Activated CD4-positive, alpha-beta T cell treated with anti-CD3 and anti-CD28 coated beads for 4 hours (primary cell): ENCODE results near the gene LRRK1.
"Not testable (repeated sequence)": the region's sequence is repeated elsewhere in the genome, so short reads cannot be mapped to it uniquely, and the experiment has no call there.

Source experiments
- DNase-seq, 2 donors: peaks; one replicate each; pipeline ENCODE4 v3.0.0-alpha.2; 2020

The LRRK1 gene

DNA sequence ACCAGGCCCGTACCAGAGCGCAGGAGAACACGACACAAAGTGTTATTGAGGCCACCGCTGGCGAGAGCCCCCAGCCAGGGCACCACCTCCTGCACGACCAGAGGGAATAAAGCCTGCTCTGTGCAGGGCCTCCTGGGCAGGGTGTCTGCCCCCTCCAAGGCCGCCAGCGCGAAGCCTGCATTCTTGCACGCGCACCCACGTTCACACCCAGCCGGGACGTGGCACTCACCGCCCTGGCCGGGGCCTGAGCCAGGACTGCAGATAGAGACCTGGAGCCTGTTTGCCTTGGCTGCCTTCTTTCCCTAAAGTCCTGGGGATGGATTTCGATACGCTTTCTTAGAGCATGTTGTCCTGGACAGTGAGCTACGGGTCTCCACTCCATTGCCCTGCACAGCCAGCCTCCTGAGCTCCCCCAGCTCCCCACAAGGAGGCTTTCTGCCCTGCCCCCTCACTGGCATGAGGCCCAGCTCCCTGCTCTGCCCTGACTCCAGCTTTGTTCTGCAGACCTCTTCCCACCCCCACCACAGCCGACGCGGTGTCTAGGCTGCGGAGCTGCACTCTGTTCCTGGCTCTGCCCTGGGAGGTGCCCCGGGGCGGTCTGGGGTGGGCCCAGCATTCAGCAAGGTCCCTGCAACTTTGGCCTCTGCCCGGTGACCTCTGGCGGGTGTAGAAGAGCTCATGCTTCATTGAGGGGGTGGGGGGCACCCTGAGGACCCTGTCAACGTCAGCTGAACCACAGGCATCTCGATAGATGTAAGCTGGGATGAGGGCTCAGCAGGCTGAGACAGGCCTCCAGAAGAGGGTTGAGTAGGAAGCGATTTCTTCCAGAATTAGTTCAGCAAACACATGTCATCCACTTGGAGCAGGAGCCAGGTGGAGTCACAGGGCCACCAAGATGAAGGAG is 145.0 kb downstream of the LRRK1 start:
- no peak for DNase-seq

GRCh38 chr15:101064795-101065569 is 145.8 kb downstream of the LRRK1 start:
- no peak for DNase-seq

DNA sequence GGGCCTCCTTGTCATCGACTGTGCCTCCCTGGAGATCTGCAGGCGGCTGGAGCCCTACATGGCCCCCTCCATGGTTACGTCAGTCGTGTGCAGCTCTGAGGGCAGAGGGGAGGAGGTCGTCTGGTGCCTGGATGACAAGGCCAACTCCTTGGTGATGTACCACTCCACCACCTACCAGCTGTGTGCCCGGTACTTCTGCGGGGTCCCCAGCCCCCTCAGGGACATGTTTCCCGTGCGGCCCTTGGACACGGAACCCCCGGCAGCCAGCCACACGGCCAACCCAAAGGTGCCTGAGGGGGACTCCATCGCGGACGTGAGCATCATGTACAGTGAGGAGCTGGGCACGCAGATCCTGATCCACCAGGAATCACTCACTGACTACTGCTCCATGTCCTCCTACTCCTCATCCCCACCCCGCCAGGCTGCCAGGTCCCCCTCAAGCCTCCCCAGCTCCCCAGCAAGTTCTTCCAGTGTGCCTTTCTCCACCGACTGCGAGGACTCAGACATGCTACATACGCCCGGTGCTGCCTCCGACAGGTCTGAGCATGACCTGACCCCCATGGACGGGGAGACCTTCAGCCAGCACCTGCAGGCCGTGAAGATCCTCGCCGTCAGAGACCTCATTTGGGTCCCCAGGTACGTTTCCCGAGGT is 146.5 kb downstream of the LRRK1 start:
- no peak for DNase-seq

- no peak for DNase-seq
These were observed 147.6 kb downstream of the LRRK1 start for GRCh38 chr15:101066501-101067408.

DNA sequence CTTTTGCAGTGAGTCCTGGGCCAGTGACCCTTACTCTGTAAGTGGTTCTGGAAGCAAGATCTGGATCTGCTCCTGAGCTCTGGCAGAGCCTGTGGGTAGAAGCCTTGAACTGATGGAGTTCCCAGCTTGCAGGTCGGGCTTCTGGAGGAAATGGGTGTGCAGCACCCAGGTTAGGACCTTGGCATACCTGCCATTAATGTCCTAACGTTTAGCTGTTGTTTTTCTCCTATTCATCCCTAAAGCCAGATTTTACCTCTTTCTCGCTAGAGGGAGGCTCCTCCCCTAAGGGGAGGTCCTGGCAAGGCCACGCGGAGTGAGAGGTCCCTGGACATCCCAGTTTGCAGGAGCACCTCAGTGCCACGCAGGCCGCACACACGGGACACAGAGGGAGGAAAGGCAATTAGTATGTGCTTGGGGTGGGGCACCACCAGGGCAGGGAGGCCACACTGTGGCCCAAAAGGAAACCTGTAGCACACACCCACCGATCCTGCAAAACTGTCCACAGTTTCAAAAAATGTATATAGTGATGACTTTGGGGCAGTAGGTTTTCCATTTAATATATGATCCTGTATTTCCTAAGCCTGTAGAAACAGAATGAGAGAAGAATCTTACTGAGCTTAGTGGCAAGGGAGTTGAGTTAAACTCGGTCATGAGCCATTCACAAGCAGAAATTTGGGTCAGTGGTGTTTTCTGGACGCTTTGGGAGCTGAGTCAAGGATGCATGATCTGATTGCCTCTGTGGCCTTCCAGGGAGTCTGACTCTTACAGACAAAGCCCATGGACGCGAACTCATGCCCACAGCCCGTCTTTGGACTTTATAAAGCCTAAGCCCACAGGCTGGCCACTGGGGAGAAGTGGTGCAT is 148.7 kb downstream of the LRRK1 start:
- DNase-seq = no peak

DNA sequence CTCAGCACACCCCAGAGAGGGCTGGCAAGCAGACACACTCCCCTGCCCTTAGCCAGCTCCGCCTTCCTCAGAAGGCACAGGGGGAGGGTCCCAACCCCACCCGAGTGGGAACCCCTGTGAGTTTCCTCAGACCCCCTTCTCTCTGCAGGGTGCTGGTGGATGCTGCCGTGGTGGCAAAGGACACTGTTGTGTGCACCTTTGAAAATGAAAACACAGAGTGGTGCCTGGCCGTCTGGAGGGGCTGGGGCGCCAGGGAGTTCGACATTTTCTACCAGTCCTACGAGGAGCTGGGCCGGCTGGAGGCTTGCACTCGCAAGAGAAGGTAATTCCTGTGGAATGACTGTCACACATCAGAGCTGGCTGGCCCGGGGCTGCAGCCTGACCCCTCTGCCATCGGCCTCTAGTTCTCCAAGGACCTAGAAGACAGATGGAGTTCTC is 149.4 kb downstream of the LRRK1 start:
- no peak for DNase-seq

- no peak for DNase-seq
These were observed 149.9 kb downstream of the LRRK1 start for GRCh38 chr15:101068961-101069653.

DNA sequence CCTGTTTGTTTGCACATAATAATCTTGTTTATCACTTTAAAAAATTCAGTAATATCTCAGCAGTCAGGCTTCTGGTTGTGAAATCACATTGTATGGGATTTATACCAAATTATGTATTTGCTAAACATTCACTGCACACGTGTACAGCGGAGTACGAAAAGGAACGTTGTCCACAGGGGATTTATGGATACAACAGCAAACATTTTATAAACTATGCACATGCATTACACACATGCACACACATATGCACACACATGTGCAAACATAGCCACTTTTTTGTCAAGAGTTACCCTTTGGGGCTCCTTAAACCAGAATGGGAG is 150.5 kb downstream of the LRRK1 start:
- no peak for DNase-seq

DNA sequence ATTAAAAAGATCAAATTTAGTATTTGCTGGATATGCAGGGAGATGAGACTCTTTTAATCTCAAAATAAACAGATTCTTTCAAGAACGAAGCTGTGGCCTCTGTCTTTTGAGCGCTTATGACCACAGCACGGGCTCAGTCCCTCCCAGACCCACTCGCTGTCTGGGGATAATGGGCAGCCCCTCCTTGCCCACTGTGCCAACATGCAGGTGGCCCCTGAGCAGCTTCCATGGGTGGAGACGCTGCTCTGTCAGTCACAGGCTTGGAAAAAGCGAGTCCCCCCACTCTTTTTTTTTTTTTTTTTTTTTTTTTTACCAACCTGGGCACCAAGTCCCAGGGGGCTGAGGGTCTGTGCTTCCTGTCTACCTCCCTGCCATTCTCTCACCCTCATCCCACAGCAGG is 150.9 kb downstream of the LRRK1 start:
- no peak for DNase-seq

GRCh38 chr15:101070502-101071273 is 151.5 kb downstream of the LRRK1 start:
- no peak for DNase-seq

- DNase-seq = no peak
These were observed 152.5 kb downstream of the LRRK1 start for GRCh38 chr15:101071651-101072050.

GRCh38 chr15:101072235-101072634 is 153.1 kb downstream of the LRRK1 start:
- DNase-seq = not testable (repeated sequence)

GRCh38 chr15:101077806-101078668 is 158.9 kb downstream of the LRRK1 start:
- not testable (repeated sequence) for DNase-seq

DNA sequence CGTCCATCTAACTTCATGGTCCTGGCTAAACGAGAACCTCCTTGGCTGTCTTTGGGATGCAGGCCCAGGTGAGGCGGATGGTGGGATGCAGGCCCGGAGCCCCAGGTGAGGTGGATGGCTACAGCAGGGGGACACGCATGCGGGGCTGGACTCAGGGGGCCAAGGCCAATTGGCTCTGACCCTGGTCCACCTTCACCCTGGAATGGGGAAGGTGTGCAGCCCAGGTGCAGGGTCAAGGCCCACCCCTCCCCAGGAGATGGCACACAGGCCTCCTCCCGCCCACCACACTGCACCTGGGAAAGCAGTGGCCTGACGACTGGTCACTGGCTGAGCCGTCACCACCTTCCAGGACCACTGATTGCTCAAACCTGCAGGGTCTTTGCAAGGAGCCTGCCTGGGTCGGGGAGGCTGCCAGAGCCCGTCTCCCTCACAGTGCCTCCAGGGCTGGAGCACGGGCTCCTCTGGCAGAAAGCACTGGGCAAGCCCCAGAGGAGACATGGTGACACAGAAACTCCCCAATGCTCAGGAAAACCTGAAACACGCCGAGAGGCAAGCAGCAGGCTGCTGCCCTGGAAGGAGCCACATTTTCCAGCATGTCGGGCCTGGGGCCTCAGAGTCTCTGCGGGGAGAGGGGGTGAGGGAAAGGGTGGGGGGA is 159.6 kb downstream of the LRRK1 start:
- DNase-seq = no peak

DNA sequence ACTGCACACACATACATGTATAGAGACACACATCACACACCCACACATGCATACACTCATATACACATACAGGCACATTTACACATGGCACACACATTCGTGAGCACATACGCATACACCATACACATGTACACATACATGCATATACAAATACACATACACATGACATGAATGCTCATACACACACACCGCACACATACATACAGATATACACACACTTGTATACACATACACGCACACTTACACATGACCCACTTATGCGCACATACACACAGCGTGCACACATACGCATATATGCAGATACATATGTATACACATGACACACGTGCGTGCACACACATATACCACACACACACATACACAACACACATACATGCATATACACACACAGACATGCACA is 162.7 kb downstream of the LRRK1 start:
- DNase-seq = no peak

- DNase-seq = no peak
These were observed 164.3 kb downstream of the LRRK1 start for GRCh38 chr15:101083336-101084045.

GRCh38 chr15:101084801-101085200 is 165.6 kb downstream of the LRRK1 start:
- no peak for DNase-seq

- DNase-seq = no peak
These were observed 166.1 kb downstream of the LRRK1 start for GRCh38 chr15:101085311-101085700.
